HG02884 (cell line): ENCODE results near the gene FUS.
"Not testable (repeated sequence)": the region's sequence is repeated elsewhere in the genome, so short reads cannot be mapped to it uniquely, and the experiment has no call there.

Experiments
- ATAC-seq: cut with Tn5 transposase; IDR thresholded peaks from one replicate; pipeline ENCODE4 v1.9.1; 2021; ENCODE audit warnings: mild to moderate bottlenecking, moderate library complexity; ENCODE audit not compliant: unreplicated experiment

The FUS gene

GRCh38 chr16:31143011-31143693, 36.8 kb upstream of the FUS start:
- ATAC-seq, result no peak

- no peak for ATAC-seq
Observed at GRCh38 chr16:31143694-31144148, 36.2 kb upstream of the FUS start.

GRCh38 chr16:31144418-31144817, 35.5 kb upstream of the FUS start:
- ATAC-seq, result not testable (repeated sequence)

- no peak for ATAC-seq
Observed at GRCh38 chr16:31145398-31145990, 34.4 kb upstream of the FUS start.

- no peak for ATAC-seq
Observed at GRCh38 chr16:31147574-31147973, 32.4 kb upstream of the FUS start.

- ATAC-seq, result no peak
Observed at GRCh38 chr16:31148281-31148728, 31.6 kb upstream of the FUS start.

- ATAC-seq, result no peak
Observed at GRCh38 chr16:31148896-31149295, 31.0 kb upstream of the FUS start.

- ATAC-seq, result no peak
Observed at GRCh38 chr16:31149332-31149731, 30.6 kb upstream of the FUS start.

GRCh38 chr16:31149894-31150890, 29.7 kb upstream of the FUS start, which contains the start of gene PRSS36:
PRSS36 (minus strand) TSS chr16:31150066; CDS start chr16:31150035, 31 bp downstream.
- no peak for ATAC-seq

GRCh38 chr16:31150976-31151375, 29.0 kb upstream of the FUS start:
- ATAC-seq, result not testable (repeated sequence)

- no peak for ATAC-seq
Observed at GRCh38 chr16:31157136-31157535, 22.8 kb upstream of the FUS start.

- ATAC-seq, result no peak
Observed at GRCh38 chr16:31167315-31167714, 12.6 kb upstream of the FUS start.

GRCh38 chr16:31168848-31169247, 11.1 kb upstream of the FUS start:
- ATAC-seq, result no peak

GRCh38 chr16:31170048-31170447, 9.9 kb upstream of the FUS start:
- ATAC-seq, result not testable (repeated sequence)

GRCh38 chr16:31177136-31177535, 2.8 kb upstream of the FUS start:
- no peak for ATAC-seq

- ATAC-seq, result no peak
Observed at GRCh38 chr16:31179219-31179746, 656 bp upstream of the FUS start.

- ATAC-seq, result no peak
Observed at GRCh38 chr16:31181102-31181830, 1.3 kb downstream of the FUS start.

GRCh38 chr16:31182391-31182790, 2.5 kb downstream of the FUS start:
- no peak for ATAC-seq

- ATAC-seq, result no peak
Observed at GRCh38 chr16:31183432-31184428, 3.8 kb downstream of the FUS start.
